HEK293 (cell line): Measurements from ENCODE around the gene GAL3ST1.

Experiments used
- BCL11B ChIP-seq: fragments of 450-650 bp; formaldehyde crosslinking; IDR thresholded peaks from 2 replicates; pipeline ENCODE4 v1.5.1; 2016; ENCODE audit warnings: low read depth, missing biosample characterization, missing genetic modification characterization
- CTCF ChIP-seq: fragments of 450-650 bp; formaldehyde crosslinking; IDR thresholded peaks from 2 replicates; pipeline ENCODE4 v1.5.1; 2016; ENCODE audit warnings: missing biosample characterization, missing genetic modification characterization
- ZNF146 ChIP-seq: fragments of 450-650 bp; formaldehyde crosslinking; IDR thresholded peaks from 2 replicates; pipeline ENCODE4 v1.5.1; 2016; ENCODE audit warnings: missing biosample characterization, missing genetic modification characterization
- ZNF366 ChIP-seq: fragments of 450-650 bp; formaldehyde crosslinking; conservative IDR thresholded peaks from 2 replicates; pipeline ENCODE4 v1.5.1; 2016; ENCODE audit warnings: missing biosample characterization, missing genetic modification characterization
- ZNF580 ChIP-seq: fragments of 450-650 bp; formaldehyde crosslinking; IDR thresholded peaks from 2 replicates; pipeline ENCODE4 v1.5.1; 2016; ENCODE audit warnings: missing biosample characterization, missing genetic modification characterization
- ZNF701 ChIP-seq: fragments of 450-650 bp; formaldehyde crosslinking; IDR thresholded peaks from 2 replicates; pipeline ENCODE4 v1.5.1; 2016; ENCODE audit warnings: missing biosample characterization, missing genetic modification characterization

- TF ChIP-seq ZNF701 (tag by site-specific recombination) (no peak), ZNF146 (tag by site-specific recombination) (no peak), ZNF580 (no peak), CTCF (tag by site-specific recombination) (no peak), BCL11B (tag by site-specific recombination) (no peak), ZNF366 (tag by site-specific recombination) (no peak)
Observed at GRCh38 chr22:30573594-30574094, 821 bp downstream of the GAL3ST1 start.
